WTC11 (cell line): ENCODE data around the gene FBXL13.

ENCODE experiments used
- CTCF ChIP-seq: fragments of 200-600 bp; IDR thresholded peaks from 2 replicates; pipeline ENCODE4 v1.8.0; 2022; ENCODE audit warnings: antibody characterized with exemption
- GRHL2 ChIP-seq: fragments of 250-450 bp; sonication (Bioruptor Pico); IDR thresholded peaks from 2 replicates; pipeline ENCODE4 v1.8.0; 2022; ENCODE audit warnings: mild to moderate bottlenecking, moderate library complexity; ENCODE audit not compliant: insufficient replicate concordance, severe bottlenecking
- JUN ChIP-seq: sonication (generic); formaldehyde crosslinking; IDR thresholded peaks from 2 replicates; pipeline ENCODE4 v1.8.0; 2023; ENCODE audit warnings: mild to moderate bottlenecking, missing genetic modification reagents
- RELA ChIP-seq: sonication (generic); formaldehyde crosslinking; IDR thresholded peaks from 2 replicates; pipeline ENCODE4 v1.8.1; 2022; ENCODE audit warnings: missing genetic modification reagents, mild to moderate bottlenecking, borderline replicate concordance
- SP1 ChIP-seq: sonication (generic); formaldehyde crosslinking; conservative IDR thresholded peaks from 2 replicates; pipeline ENCODE4 v1.8.1; 2022; ENCODE audit warnings: missing genetic modification reagents
- ZNF121 ChIP-seq: sonication (generic); formaldehyde crosslinking; IDR thresholded peaks from 2 replicates; pipeline ENCODE4 v1.8.0; 2023; ENCODE audit warnings: missing genetic modification reagents
- ZNF317 ChIP-seq: sonication (generic); formaldehyde crosslinking; IDR thresholded peaks from 2 replicates; pipeline ENCODE4 v1.8.1; 2023; ENCODE audit warnings: low read depth, mild to moderate bottlenecking, moderate library complexity, missing genetic modification reagents, borderline replicate concordance
- TF ChIP-seq, protein P1 (sequence below): sonication (generic); formaldehyde crosslinking; IDR thresholded peaks from 2 replicates; pipeline ENCODE4 v1.8.1; 2022; ENCODE audit warnings: missing genetic modification reagents, borderline replicate concordance
- TF ChIP-seq, protein P2 (sequence below): sonication (generic); formaldehyde crosslinking; IDR thresholded peaks from 2 replicates; pipeline ENCODE4 v1.8.1; 2023; ENCODE audit warnings: mild to moderate bottlenecking, missing genetic modification reagents, borderline replicate concordance
- TF ChIP-seq, protein P3 (sequence below): sonication (generic); formaldehyde crosslinking; IDR thresholded peaks from 2 replicates; pipeline ENCODE4 v1.8.1; 2023; ENCODE audit warnings: mild to moderate bottlenecking, missing genetic modification reagents, moderate library complexity

GRCh38 chr7:103119791-103120291 lies 45.2 kb upstream of the FBXL13 start:
- TF ChIP-seq ZNF317 (no peak), SP1 (CRISPR knock-in tag) (no peak), CTCF (no peak), GRHL2 (CRISPR knock-in tag) (no peak), ZNF121 (no peak), JUN (CRISPR knock-in tag) (no peak), RELA (no peak)
- TF ChIP-seq, protein P1, sequence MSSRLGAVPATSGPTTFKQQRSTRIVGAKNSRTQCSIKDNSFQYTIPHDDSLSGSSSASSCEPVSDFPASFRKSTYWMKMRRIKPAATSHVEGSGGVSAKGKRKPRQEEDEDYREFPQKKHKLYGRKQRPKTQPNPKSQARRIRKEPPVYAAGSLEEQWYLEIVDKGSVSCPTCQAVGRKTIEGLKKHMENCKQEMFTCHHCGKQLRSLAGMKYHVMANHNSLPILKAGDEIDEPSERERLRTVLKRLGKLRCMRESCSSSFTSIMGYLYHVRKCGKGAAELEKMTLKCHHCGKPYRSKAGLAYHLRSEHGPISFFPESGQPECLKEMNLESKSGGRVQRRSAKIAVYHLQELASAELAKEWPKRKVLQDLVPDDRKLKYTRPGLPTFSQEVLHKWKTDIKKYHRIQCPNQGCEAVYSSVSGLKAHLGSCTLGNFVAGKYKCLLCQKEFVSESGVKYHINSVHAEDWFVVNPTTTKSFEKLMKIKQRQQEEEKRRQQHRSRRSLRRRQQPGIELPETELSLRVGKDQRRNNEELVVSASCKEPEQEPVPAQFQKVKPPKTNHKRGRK, result no peak
- TF ChIP-seq, protein P2, sequence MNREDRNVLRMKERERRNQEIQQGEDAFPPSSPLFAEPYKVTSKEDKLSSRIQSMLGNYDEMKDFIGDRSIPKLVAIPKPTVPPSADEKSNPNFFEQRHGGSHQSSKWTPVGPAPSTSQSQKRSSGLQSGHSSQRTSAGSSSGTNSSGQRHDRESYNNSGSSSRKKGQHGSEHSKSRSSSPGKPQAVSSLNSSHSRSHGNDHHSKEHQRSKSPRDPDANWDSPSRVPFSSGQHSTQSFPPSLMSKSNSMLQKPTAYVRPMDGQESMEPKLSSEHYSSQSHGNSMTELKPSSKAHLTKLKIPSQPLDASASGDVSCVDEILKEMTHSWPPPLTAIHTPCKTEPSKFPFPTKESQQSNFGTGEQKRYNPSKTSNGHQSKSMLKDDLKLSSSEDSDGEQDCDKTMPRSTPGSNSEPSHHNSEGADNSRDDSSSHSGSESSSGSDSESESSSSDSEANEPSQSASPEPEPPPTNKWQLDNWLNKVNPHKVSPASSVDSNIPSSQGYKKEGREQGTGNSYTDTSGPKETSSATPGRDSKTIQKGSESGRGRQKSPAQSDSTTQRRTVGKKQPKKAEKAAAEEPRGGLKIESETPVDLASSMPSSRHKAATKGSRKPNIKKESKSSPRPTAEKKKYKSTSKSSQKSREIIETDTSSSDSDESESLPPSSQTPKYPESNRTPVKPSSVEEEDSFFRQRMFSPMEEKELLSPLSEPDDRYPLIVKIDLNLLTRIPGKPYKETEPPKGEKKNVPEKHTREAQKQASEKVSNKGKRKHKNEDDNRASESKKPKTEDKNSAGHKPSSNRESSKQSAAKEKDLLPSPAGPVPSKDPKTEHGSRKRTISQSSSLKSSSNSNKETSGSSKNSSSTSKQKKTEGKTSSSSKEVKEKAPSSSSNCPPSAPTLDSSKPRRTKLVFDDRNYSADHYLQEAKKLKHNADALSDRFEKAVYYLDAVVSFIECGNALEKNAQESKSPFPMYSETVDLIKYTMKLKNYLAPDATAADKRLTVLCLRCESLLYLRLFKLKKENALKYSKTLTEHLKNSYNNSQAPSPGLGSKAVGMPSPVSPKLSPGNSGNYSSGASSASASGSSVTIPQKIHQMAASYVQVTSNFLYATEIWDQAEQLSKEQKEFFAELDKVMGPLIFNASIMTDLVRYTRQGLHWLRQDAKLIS (CRISPR knock-in tag), result no peak
- TF ChIP-seq, protein P3, sequence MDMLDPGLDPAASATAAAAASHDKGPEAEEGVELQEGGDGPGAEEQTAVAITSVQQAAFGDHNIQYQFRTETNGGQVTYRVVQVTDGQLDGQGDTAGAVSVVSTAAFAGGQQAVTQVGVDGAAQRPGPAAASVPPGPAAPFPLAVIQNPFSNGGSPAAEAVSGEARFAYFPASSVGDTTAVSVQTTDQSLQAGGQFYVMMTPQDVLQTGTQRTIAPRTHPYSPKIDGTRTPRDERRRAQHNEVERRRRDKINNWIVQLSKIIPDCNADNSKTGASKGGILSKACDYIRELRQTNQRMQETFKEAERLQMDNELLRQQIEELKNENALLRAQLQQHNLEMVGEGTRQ (CRISPR knock-in tag), result no peak
